ENCODE measurements around the gene SENP1.

DNA sequence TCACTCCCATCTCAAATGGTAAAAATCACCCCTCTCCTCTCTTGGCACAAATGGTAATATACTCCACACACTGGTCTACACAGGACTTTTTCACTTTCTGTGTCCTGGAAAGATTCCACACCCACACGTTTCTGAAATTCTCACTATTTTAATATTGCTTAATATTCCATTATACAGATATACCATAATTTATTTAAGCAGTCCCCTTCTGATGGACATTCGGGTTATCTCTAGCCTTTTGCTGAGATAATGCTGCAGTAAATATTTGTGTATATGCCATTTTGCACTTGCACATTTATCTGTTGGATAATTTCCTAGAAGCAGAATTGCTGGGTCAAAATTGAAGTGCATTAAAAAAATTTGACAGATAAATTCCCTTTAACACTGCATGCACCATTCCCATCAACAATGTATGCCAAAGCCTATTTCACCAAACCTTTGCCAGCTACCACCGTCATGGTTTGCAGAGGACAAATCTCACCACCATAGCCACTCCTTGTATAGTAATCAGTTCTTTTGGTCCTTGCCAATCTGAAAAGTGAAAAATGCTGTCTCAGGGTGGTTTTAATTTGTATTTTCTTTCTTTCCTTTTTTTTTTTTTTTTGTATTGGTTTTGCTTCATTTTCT lies 86.1 kb downstream of the SENP1 start:
- TF ChIP-seq, protein P1, sequence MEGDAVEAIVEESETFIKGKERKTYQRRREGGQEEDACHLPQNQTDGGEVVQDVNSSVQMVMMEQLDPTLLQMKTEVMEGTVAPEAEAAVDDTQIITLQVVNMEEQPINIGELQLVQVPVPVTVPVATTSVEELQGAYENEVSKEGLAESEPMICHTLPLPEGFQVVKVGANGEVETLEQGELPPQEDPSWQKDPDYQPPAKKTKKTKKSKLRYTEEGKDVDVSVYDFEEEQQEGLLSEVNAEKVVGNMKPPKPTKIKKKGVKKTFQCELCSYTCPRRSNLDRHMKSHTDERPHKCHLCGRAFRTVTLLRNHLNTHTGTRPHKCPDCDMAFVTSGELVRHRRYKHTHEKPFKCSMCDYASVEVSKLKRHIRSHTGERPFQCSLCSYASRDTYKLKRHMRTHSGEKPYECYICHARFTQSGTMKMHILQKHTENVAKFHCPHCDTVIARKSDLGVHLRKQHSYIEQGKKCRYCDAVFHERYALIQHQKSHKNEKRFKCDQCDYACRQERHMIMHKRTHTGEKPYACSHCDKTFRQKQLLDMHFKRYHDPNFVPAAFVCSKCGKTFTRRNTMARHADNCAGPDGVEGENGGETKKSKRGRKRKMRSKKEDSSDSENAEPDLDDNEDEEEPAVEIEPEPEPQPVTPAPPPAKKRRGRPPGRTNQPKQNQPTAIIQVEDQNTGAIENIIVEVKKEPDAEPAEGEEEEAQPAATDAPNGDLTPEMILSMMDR (IDR thresholded peaks at IDR 0.05; ENCODE audit: insufficient read depth, low read length, poor library complexity, severe bottlenecking), result no peak
- TF ChIP-seq EZH2phosphoT487 (conservative IDR thresholded peaks at IDR 0.05; ENCODE audit: low read length), result no peak

All from SU-DHL-6 (cell line).